H9 (cell line): ENCODE data around the gene WIPF1. TPM values are rescaled to one million over a fixed set of nuclear protein-coding genes. Genes with fewer than 3 reads are reported as not detected.

ENCODE experiments used
- DNase-seq: peaks from one replicate; pipeline ENCODE4 v3.0.0-alpha.2; 2017
- H2AFZ ChIP-seq: one replicate; pipeline ENCODE4 v1.6.1; 2013; ENCODE audit warnings: mild to moderate bottlenecking, low read length, control low read depth, moderate library complexity
- H2AK5ac ChIP-seq: 2 replicates; pipeline ENCODE4 v1.6.1; 2013; ENCODE audit warnings: low read length, control low read depth, mixed read lengths; ENCODE audit not compliant: insufficient read length
- H2BK120ac ChIP-seq: one replicate; pipeline ENCODE4 v1.6.1; 2013; ENCODE audit warnings: low read depth, mild to moderate bottlenecking, low read length, control low read depth, inconsistent platforms; ENCODE audit not compliant: poor library complexity, severe bottlenecking
- H2BK12ac ChIP-seq: 2 replicates; pipeline ENCODE4 v1.6.1; 2013; ENCODE audit warnings: low read length, control low read depth, mixed read lengths, low read depth; ENCODE audit not compliant: insufficient read length
- H2BK15ac ChIP-seq: 2 replicates; pipeline ENCODE4 v1.6.1; 2013; ENCODE audit warnings: low read depth, low read length, control low read depth
- H2BK20ac ChIP-seq: one replicate; pipeline ENCODE4 v1.6.1; 2013; ENCODE audit warnings: low read depth, mild to moderate bottlenecking, low read length, control low read depth, inconsistent platforms; ENCODE audit not compliant: poor library complexity, severe bottlenecking
- H2BK5ac ChIP-seq: 2 replicates; pipeline ENCODE4 v1.6.1; 2013; ENCODE audit warnings: low read length, control low read depth, mixed read lengths; ENCODE audit not compliant: insufficient read length
- H3K14ac ChIP-seq: 2 replicates; pipeline ENCODE4 v1.6.1; 2013; ENCODE audit warnings: low read length, control low read depth; ENCODE audit not compliant: insufficient read depth
- H3K18ac ChIP-seq: 2 replicates; pipeline ENCODE4 v1.6.1; 2013; ENCODE audit warnings: low read depth, mild to moderate bottlenecking, mixed read lengths, low read length, control low read depth; ENCODE audit not compliant: insufficient read length
- H3K23ac ChIP-seq: 2 replicates; pipeline ENCODE4 v1.6.1; 2013; ENCODE audit warnings: low read length, control low read depth, mixed read lengths, low read depth; ENCODE audit not compliant: insufficient read length
- H3K23me2 ChIP-seq: 2 replicates; pipeline ENCODE4 v1.6.1; 2013; ENCODE audit warnings: low read depth, mild to moderate bottlenecking, mixed read lengths, low read length, control low read depth; ENCODE audit not compliant: insufficient read length, poor library complexity, severe bottlenecking
- H3K27ac ChIP-seq: 2 replicates; pipeline ENCODE4 v1.5.1; 2013; ENCODE audit warnings: low read length, control low read depth, mixed read lengths, low read depth; ENCODE audit not compliant: insufficient read length
- H3K27me3 ChIP-seq: 2 replicates; pipeline ENCODE4 v1.6.1; 2013; ENCODE audit warnings: low read length, control low read depth, inconsistent platforms; ENCODE audit not compliant: insufficient read depth
- H3K4ac ChIP-seq: 2 replicates; pipeline ENCODE4 v1.6.1; 2013; ENCODE audit warnings: low read depth, mild to moderate bottlenecking, control low read depth, inconsistent platforms, low read length, moderate library complexity
- H3K4me1 ChIP-seq: 2 replicates; pipeline ENCODE4 v1.6.1; 2013; ENCODE audit warnings: low read length, control low read depth, inconsistent platforms; ENCODE audit not compliant: insufficient read depth
- H3K4me2 ChIP-seq: 2 replicates; pipeline ENCODE4 v1.6.1; 2013; ENCODE audit warnings: low read length, control low read depth, mixed read lengths; ENCODE audit not compliant: insufficient read length, insufficient read depth
- H3K56ac ChIP-seq: 2 replicates; pipeline ENCODE4 v1.6.1; 2013; ENCODE audit warnings: low read depth, mild to moderate bottlenecking, mixed read lengths, low read length, control low read depth; ENCODE audit not compliant: insufficient read length
- H3K79me1 ChIP-seq: 2 replicates; pipeline ENCODE4 v1.6.1; 2013; ENCODE audit warnings: low read depth, mild to moderate bottlenecking, moderate library complexity, low read length, control low read depth, inconsistent platforms; ENCODE audit not compliant: insufficient read depth, poor library complexity, severe bottlenecking
- H3K79me2 ChIP-seq: 2 replicates; pipeline ENCODE4 v1.6.1; 2013; ENCODE audit warnings: low read length, control low read depth, inconsistent platforms; ENCODE audit not compliant: insufficient read depth
- H3K9ac ChIP-seq: 2 replicates; pipeline ENCODE4 v1.6.1; 2013; ENCODE audit warnings: low read length, control low read depth, mixed read lengths; ENCODE audit not compliant: insufficient read length; ENCODE audit errors: extremely low read depth
- H3K9me3 ChIP-seq: one replicate; pipeline ENCODE4 v1.6.1; 2013; ENCODE audit warnings: low read depth, low read length, inconsistent platforms; ENCODE audit not compliant: control insufficient read depth
- H3T11ph ChIP-seq: one replicate; pipeline ENCODE4 v1.6.1; 2013; ENCODE audit warnings: mild to moderate bottlenecking, low read length, control low read depth, inconsistent platforms
- H4K20me1 ChIP-seq: one replicate; pipeline ENCODE4 v1.6.1; 2013; ENCODE audit not compliant: control insufficient read depth, insufficient read length, insufficient read depth
- H4K5ac ChIP-seq: 2 replicates; pipeline ENCODE4 v1.6.1; 2013; ENCODE audit warnings: low read depth, mild to moderate bottlenecking, mixed read lengths, low read length, control low read depth; ENCODE audit not compliant: insufficient read length
- H4K8ac ChIP-seq: replicated peaks from 2 replicates; pipeline ENCODE4 v1.6.1; 2013; ENCODE audit warnings: low read length, control low read depth, mixed read lengths, low read depth; ENCODE audit not compliant: insufficient read length
- H4K91ac ChIP-seq: 2 replicates; pipeline ENCODE4 v1.6.1; 2013; ENCODE audit warnings: low read depth, mild to moderate bottlenecking, moderate library complexity, mixed read lengths, low read length, control low read depth; ENCODE audit not compliant: insufficient read length
- H3K27ac Mint-ChIP-seq, 3 experiments: 2 replicates in 2 of 3; 3 replicates in 1 of 3; pipeline ENCODE4 v1.8.0; 2020 to 2021; ENCODE audit warnings: mixed read lengths in 3 of 3, mild to moderate bottlenecking in 1 of 3, moderate library complexity in 1 of 3
- H3K27me3 Mint-ChIP-seq: 2 replicates; pipeline ENCODE4 v1.8.0; 2021; ENCODE audit warnings: low read depth, mild to moderate bottlenecking, moderate library complexity, mixed read lengths
- H3K36me3 Mint-ChIP-seq, 3 experiments: 2 replicates in 2 of 3; 3 replicates in 1 of 3; pipeline ENCODE4 v1.8.0; 2020 to 2021; ENCODE audit warnings: low read depth in 3 of 3, mixed read lengths in 3 of 3; ENCODE audit not compliant: insufficient read depth in 1 of 3
- H3K4me1 Mint-ChIP-seq, 2 experiments: 2 replicates each; pipeline ENCODE4 v1.8.0; 2020; ENCODE audit warnings: mixed read lengths in 2 of 2
- H3K4me3 Mint-ChIP-seq, 2 experiments: 2 replicates in 1 of 2; 3 replicates in 1 of 2; pipeline ENCODE4 v1.8.0; 2020 to 2021; ENCODE audit warnings: mild to moderate bottlenecking in 2 of 2, mixed read lengths in 2 of 2, moderate library complexity in 1 of 2
- H3K9me3 Mint-ChIP-seq, 2 experiments: 2 replicates in 1 of 2; 3 replicates in 1 of 2; pipeline ENCODE4 v1.8.0; 2020; ENCODE audit warnings: mild to moderate bottlenecking in 2 of 2, mixed read lengths in 2 of 2, moderate library complexity in 1 of 2
- CTCF ChIP-seq: fragments of 200-600 bp; sonication (generic); conservative IDR thresholded peaks from 3 replicates; pipeline ENCODE4 v1.8.0; 2021; ENCODE audit warnings: antibody characterized with exemption, mild to moderate bottlenecking
- WGBS: extraction: QIAGEN DNeasy Blood & Tissue Kit; methylation state at CpG from one replicate; pipeline ENCODE4 v1.1.7; 2013; ENCODE audit warnings: missing lambda C conversion rate, low lambda C conversion rate, mixed read lengths; ENCODE audit not compliant: insufficient read length; ENCODE audit errors: extremely low coverage; 5-methylcytosine and 5-hydroxymethylcytosine counted together
- total RNA-seq: library from RNA; stranded (reverse); gene quantifications from 2 replicates; pipeline ENCODE4 v1.2.1, GENCODE V29; 2021

The WIPF1 gene
- total RNA-seq, 1 experiment from 2014 or later: 5.1 TPM

GRCh38 chr2:174518395-174518794 lies 79.2 kb downstream of the WIPF1 start:
- Histone ChIP-seq H2AK5ac (no peak overlapping the region), H3T11ph (no peak overlapping the region), H4K20me1 (no peaks in the 10 kb centered on the region), H3K18ac (no peak overlapping the region), H3K14ac (no peak overlapping the region), H4K8ac (no peak overlapping the region), H2AFZ (no peak overlapping the region), H2BK120ac (no peak overlapping the region), H3K79me1 (no peaks in the 10 kb centered on the region), H2BK15ac (no peak overlapping the region), H4K5ac (no peak overlapping the region), H3K23ac (no peak overlapping the region), H3K9me3 (no peaks in the 10 kb centered on the region), H3K27me3 (no peaks in the 10 kb centered on the region), H3K4me1 (no peaks in the 10 kb centered on the region), H4K91ac (no peak overlapping the region), H3K23me2 (no peaks in the 10 kb centered on the region), H3K4ac (no peak overlapping the region), H2BK20ac (no peak overlapping the region), H3K79me2 (no peaks in the 10 kb centered on the region), H2BK5ac (no peak overlapping the region), H2BK12ac (no peak overlapping the region), H3K56ac (no peak overlapping the region), H3K27ac (no peak overlapping the region), H3K4me2 (no peak overlapping the region), H3K9ac (no peak overlapping the region)
- no peak overlapping the region for H3K4me3 Mint-ChIP-seq
- H3K27ac Mint-ChIP-seq: no peak overlapping the region
- peaks cover 13 to 16% of the 10 kb centered on the region in 2 experiments for H3K9me3 Mint-ChIP-seq
- peaks cover 14% of the 10 kb centered on the region for H3K27me3 Mint-ChIP-seq
- no peaks in the 10 kb centered on the region for H3K4me1 Mint-ChIP-seq
- no peak for DNase-seq
- WGBS: no CpG with 5 or more reads among the region's 2 CpGs
- no peak for TF ChIP-seq CTCF
- H3K36me3 Mint-ChIP-seq: peaks cover 0 to 7% (median 3%) of the 10 kb centered on the region in 3 experiments; a peak in 3 of 7 replicates
